SK-N-SH (cell line): ENCODE results near the gene PBLD. TPM values are rescaled to one million over a fixed set of nuclear protein-coding genes. Genes with fewer than 3 reads are reported as not detected.

Experiments used
- CTCF ChIA-PET: fragments of 300-600, 350-600 bp; formaldehyde crosslinking; extraction: SDS; loops from one replicate; lab custom pipeline; 2021; lab: Yijun Ruan, JAX
- POLR2A ChIA-PET: fragments of 350-600 bp; sonication (Branson Sonifier 250); formaldehyde crosslinking; extraction: SDS; loops from one replicate; lab custom pipeline; 2020; ENCODE audit warnings: antibody characterized with exemption, inconsistent platforms; lab: Yijun Ruan, JAX
- DNase-seq: peaks from one replicate; pipeline ENCODE4 v3.0.0; 2012
- H2AFZ ChIP-seq: fragments of 200-600 bp; sonication (generic); 2 replicates; pipeline ENCODE4 v1.8.1; 2016; ENCODE audit warnings: antibody characterized with exemption, mild to moderate bottlenecking, low read depth
- H3F3A ChIP-seq: fragments of 200-600 bp; sonication (generic); replicated peaks from 2 replicates; pipeline ENCODE3; 2016; ENCODE audit warnings: antibody characterized with exemption, mild to moderate bottlenecking; ENCODE audit not compliant: insufficient read depth
- H3K27ac ChIP-seq, 2 experiments: fragments of 200-500 bp in 1 of 2; fragments of 200-600 bp in 1 of 2; sonication (Bioruptor generic) in 1 of 2; sonication (generic), shearing (Covaris generic) in 1 of 2; 2 replicates each; pipeline versions ENCODE4 v1.5.1 to v1.6.1; 2014 to 2016; ENCODE audit warnings: low read depth in 2 of 2, inconsistent platforms in 1 of 2, low read length in 1 of 2, mild to moderate bottlenecking in 1 of 2, mixed read lengths in 1 of 2
- H3K27me3 ChIP-seq: fragments of 200-600 bp; sonication (generic), shearing (Covaris generic); 2 replicates; pipeline ENCODE4 v1.6.1; 2016; ENCODE audit warnings: mixed run types; ENCODE audit not compliant: insufficient read depth
- H3K36me3 ChIP-seq, 2 experiments: fragments of 200-500 bp in 1 of 2; fragments of 200-600 bp in 1 of 2; sonication (Bioruptor generic) in 1 of 2; sonication (generic) in 1 of 2; replicated peaks in 1 of 2; 2 replicates each; pipeline versions ENCODE3 to v1.5.1; 2014 to 2016; ENCODE audit warnings: low read length in 1 of 2, mild to moderate bottlenecking in 1 of 2; ENCODE audit not compliant: insufficient read depth in 2 of 2, control insufficient read depth in 1 of 2
- H3K4me1 ChIP-seq, 2 experiments: fragments of 200-500 bp in 1 of 2; fragments of 200-600 bp in 1 of 2; sonication (Bioruptor generic) in 1 of 2; sonication (generic), shearing (Covaris generic) in 1 of 2; 2 replicates each; pipeline versions ENCODE4 v1.5.1 to v1.6.1; 2014 to 2016; ENCODE audit warnings: low read depth in 1 of 2, low read length in 1 of 2, mixed run types in 1 of 2; ENCODE audit not compliant: insufficient read depth in 2 of 2, control insufficient read depth in 1 of 2
- H3K4me2 ChIP-seq: fragments of 200-600 bp; sonication (generic), shearing (Covaris generic); 2 replicates; pipeline ENCODE4 v1.6.1; 2017; ENCODE audit warnings: mixed run types
- H3K4me3 ChIP-seq, 2 experiments: fragments of 200-500 bp in 1 of 2; fragments of 200-600 bp in 1 of 2; sonication (Bioruptor generic) in 1 of 2; sonication (generic), shearing (Covaris generic) in 1 of 2; 2 replicates each; pipeline versions ENCODE4 v1.5.1 to v1.8.1; 2014 to 2016; ENCODE audit warnings: low read depth in 2 of 2, inconsistent platforms in 1 of 2, low read length in 1 of 2, mild to moderate bottlenecking in 1 of 2, mixed read lengths in 1 of 2, moderate library complexity in 1 of 2
- H3K79me2 ChIP-seq: fragments of 200-600 bp; sonication (generic); 2 replicates; pipeline ENCODE4 v1.8.1; 2017; ENCODE audit warnings: mild to moderate bottlenecking; ENCODE audit not compliant: insufficient read depth
- H3K9ac ChIP-seq: fragments of 200-600 bp; sonication (generic); 2 replicates; pipeline ENCODE4 v1.6.1; 2017; ENCODE audit warnings: mixed run types
- H3K9me2 ChIP-seq: fragments of 200-600 bp; sonication (generic); 2 replicates; pipeline ENCODE4 v1.6.1; 2017; ENCODE audit warnings: mixed run types
- H3K9me3 ChIP-seq: fragments of 200-600 bp; sonication (generic); 2 replicates; pipeline ENCODE4 v1.6.1; 2017; ENCODE audit warnings: mixed run types, mild to moderate bottlenecking, moderate library complexity
- H4K20me1 ChIP-seq: fragments of 200-600 bp; sonication (generic); 2 replicates; pipeline ENCODE4 v1.6.1; 2017; ENCODE audit warnings: mild to moderate bottlenecking, mixed run types; ENCODE audit not compliant: insufficient read depth
- CTCF ChIP-seq: fragments of 200-600 bp; sonication (generic); IDR thresholded peaks from 2 replicates; pipeline ENCODE4 v1.6.1; 2017; ENCODE audit warnings: antibody characterized with exemption, mild to moderate bottlenecking, moderate library complexity
- EP300 ChIP-seq, 2 experiments: IDR thresholded peaks; 2 replicates each; pipeline versions ENCODE4 v1.4.0 to v1.6.1; 2012; ENCODE audit warnings: borderline replicate concordance in 1 of 2, low read depth in 1 of 2, low read length in 1 of 2
- EZH2phosphoT487 ChIP-seq: fragments of 200-600 bp; sonication (generic); IDR thresholded peaks from 2 replicates; pipeline ENCODE4 v1.6.1; 2017; ENCODE audit warnings: low read depth, mixed run types, mild to moderate bottlenecking, antibody characterized with exemption, moderate library complexity, borderline replicate concordance
- FOXJ3 ChIP-seq: sonication (generic); formaldehyde crosslinking; IDR thresholded peaks from 2 replicates; pipeline ENCODE4 v1.5.1; 2020; ENCODE audit warnings: mild to moderate bottlenecking, missing genetic modification reagents
- JUND ChIP-seq: IDR thresholded peaks from 2 replicates; pipeline ENCODE4 v1.4.0; 2012
- MXI1 ChIP-seq: IDR thresholded peaks from 2 replicates; pipeline ENCODE4 v1.6.1; 2012; ENCODE audit warnings: mild to moderate bottlenecking, low read depth, low read length, improper control_type of control experiment
- NRF1 ChIP-seq: IDR thresholded peaks from 2 replicates; pipeline ENCODE4 v1.6.1; 2012; ENCODE audit warnings: low read depth, mild to moderate bottlenecking, low read length
- RAD21 ChIP-seq: IDR thresholded peaks from 2 replicates; pipeline ENCODE4 v1.6.1; 2012; ENCODE audit warnings: mild to moderate bottlenecking, low read length
- RCOR1 ChIP-seq: fragments of 150-350 bp; IDR thresholded peaks from 2 replicates; pipeline ENCODE4 v1.6.1; 2017; ENCODE audit warnings: antibody characterized with exemption, low read length
- REST ChIP-seq: IDR thresholded peaks from 2 replicates; pipeline ENCODE4 v1.6.1; 2012; ENCODE audit warnings: mild to moderate bottlenecking, low read depth, low read length, moderate library complexity
- RFX5 ChIP-seq: IDR thresholded peaks from 2 replicates; pipeline ENCODE4 v1.6.1; 2012; ENCODE audit warnings: mild to moderate bottlenecking, improper control_type of control experiment, low read length
- SIN3A ChIP-seq: IDR thresholded peaks from 2 replicates; pipeline ENCODE4 v1.6.1; 2012; ENCODE audit warnings: low read depth, mild to moderate bottlenecking, low read length, moderate library complexity, borderline replicate concordance
- USF2 ChIP-seq: fragments of 150-350 bp; IDR thresholded peaks from 2 replicates; pipeline ENCODE4 v1.6.1; 2017; ENCODE audit warnings: antibody characterized with exemption, low read length, low read depth, borderline replicate concordance
- ZBTB33 ChIP-seq: IDR thresholded peaks from 2 replicates; pipeline ENCODE4 v1.4.0; 2012; ENCODE audit warnings: low read depth, borderline replicate concordance
- WGBS: methylation state at CpG from one replicate; pipeline ENCODE4 v1.1.6; 2017; ENCODE audit warnings: low lambda C conversion rate; 5-methylcytosine and 5-hydroxymethylcytosine counted together
- polyA plus RNA-seq, 3 experiments: library from polyadenylated mRNA; depleted of rRNA; stranded (reverse); fragments of >200 nt; gene quantifications; 2 replicates each; pipeline ENCODE4 v1.2.3, GENCODE V29; 2012
- TF ChIP-seq, protein P1 (sequence below): IDR thresholded peaks from 2 replicates; pipeline ENCODE4 v1.4.0; 2012; ENCODE audit warnings: low read depth, borderline replicate concordance

Gene PBLD
- polyA plus RNA-seq, 1 of the 3 experiments (the other 2 are of a cell fraction): 0.94 TPM

- TF ChIP-seq CTCF (peak; percentile 56), JUND (0 out of 2 replicates have a peak, but pooled peaks have one; percentile 2), REST (no peak), ZBTB33 (no peak), RCOR1 (no peak)
Observed at GRCh38 chr10:68332259-68333057, at the start of gene PBLD (continued).

GRCh38 chr10:68371604-68372003, 38.9 kb upstream of the PBLD start:
- no peak for DNase-seq
- Histone ChIP-seq H3K9ac (no peak overlapping the region), H4K20me1 (no peaks in the 10 kb centered on the region), H3K4me3 (no peak overlapping the region), H3K27ac (no peak overlapping the region), H3K4me1 (no peaks in the 10 kb centered on the region), H2AFZ (no peak overlapping the region), H3K9me2 (no peaks in the 10 kb centered on the region), H3K36me3 (peaks cover 16 to 83% of the 10 kb centered on the region in 2 experiments), H3F3A (no peaks in the 10 kb centered on the region), H3K79me2 (no peaks in the 10 kb centered on the region; the same call in 1 of the 2 replicates), H3K27me3 (no peaks in the 10 kb centered on the region), H3K9me3 (peaks cover 5% of the 10 kb centered on the region), H3K4me2 (no peak overlapping the region)
- 94% methylated on average over 1 of the region's 1 CpG for WGBS
- CTCF ChIA-PET: no interaction called here
- POLR2A ChIA-PET: no interaction called here
- TF ChIP-seq REST: no peak
- TF ChIP-seq FOXJ3: no peak
- TF ChIP-seq EZH2phosphoT487: no peak
- TF ChIP-seq RAD21: no peak
- TF ChIP-seq USF2: no peak
- TF ChIP-seq EP300 (IDR thresholded peaks at IDR 0.05; ENCODE audit: borderline replicate concordance in 1 of 2, low read depth in 1 of 2, low read length in 1 of 2): no peak
- TF ChIP-seq MXI1: no peak
- TF ChIP-seq JUND: no peak
- no peak for TF ChIP-seq RFX5
- TF ChIP-seq NRF1: no peak
- TF ChIP-seq, protein P1, sequence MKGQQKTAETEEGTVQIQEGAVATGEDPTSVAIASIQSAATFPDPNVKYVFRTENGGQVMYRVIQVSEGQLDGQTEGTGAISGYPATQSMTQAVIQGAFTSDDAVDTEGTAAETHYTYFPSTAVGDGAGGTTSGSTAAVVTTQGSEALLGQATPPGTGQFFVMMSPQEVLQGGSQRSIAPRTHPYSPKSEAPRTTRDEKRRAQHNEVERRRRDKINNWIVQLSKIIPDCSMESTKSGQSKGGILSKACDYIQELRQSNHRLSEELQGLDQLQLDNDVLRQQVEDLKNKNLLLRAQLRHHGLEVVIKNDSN: no peak
- no peak for TF ChIP-seq SIN3A
